CD4-positive, alpha-beta T cell treated with Interleukin-6 at 100 ng/mL for 8 hours (primary cell): ENCODE measurements around the gene SCART1.
"Not testable (repeated sequence)": the region's sequence is repeated elsewhere in the genome, so short reads cannot be mapped to it uniquely, and the experiment has no call there.

Experiments used
- DNase-seq: peaks from one replicate; pipeline ENCODE4 v3.0.0-alpha.2; 2020; ENCODE audit warnings: mixed read lengths, low spot score

The SCART1 gene

DNA sequence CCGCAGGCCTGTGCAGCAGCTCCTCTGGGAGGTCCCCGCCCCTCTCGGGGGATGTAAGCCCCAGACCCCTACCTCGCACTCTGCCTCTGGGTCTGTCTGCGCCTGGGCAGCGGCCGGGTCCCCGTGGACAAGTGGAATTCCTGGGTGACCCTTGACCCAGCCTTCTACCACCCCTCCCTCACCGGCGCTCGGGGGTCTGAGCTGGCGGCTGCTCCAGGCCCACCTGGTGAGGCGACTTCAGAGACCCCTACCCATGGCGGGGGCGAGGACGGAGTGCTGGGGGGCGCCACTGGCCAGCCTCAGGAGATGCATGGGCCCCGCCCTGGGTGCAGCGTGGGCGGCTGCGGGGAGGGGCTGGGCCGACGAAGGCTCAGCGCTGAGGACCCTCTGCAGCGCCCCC lies 21.0 kb upstream of the SCART1 start:
- not testable (repeated sequence) for DNase-seq

DNA sequence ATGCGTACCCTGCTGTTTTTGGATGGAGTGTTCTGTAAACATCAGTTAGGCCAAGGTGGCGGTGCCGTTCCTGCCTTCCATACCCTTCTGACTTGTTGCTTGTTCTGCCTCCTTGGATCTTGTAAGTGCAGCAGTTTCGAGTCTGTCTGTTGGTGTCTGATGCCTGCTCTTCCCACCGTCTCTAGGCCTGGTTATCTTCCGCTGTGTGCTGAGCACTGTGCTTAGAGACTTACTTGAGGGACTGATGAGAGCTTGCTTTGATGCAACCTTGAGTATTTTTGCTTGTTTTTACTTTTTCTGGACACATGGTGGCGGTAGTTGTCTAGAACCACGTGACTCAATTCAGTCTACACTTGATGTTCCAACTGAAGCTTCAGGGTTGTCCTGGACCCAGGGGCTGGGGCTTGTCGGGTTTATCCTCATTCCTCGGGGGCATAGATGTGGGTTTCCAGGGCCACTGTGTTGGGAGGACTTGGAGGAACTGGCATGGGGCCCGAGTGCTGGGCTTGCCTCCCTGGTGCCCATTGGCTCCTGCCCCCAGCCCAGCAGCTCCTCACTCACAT lies 15.0 kb upstream of the SCART1 start:
- peak; percentile 35 for DNase-seq

DNA sequence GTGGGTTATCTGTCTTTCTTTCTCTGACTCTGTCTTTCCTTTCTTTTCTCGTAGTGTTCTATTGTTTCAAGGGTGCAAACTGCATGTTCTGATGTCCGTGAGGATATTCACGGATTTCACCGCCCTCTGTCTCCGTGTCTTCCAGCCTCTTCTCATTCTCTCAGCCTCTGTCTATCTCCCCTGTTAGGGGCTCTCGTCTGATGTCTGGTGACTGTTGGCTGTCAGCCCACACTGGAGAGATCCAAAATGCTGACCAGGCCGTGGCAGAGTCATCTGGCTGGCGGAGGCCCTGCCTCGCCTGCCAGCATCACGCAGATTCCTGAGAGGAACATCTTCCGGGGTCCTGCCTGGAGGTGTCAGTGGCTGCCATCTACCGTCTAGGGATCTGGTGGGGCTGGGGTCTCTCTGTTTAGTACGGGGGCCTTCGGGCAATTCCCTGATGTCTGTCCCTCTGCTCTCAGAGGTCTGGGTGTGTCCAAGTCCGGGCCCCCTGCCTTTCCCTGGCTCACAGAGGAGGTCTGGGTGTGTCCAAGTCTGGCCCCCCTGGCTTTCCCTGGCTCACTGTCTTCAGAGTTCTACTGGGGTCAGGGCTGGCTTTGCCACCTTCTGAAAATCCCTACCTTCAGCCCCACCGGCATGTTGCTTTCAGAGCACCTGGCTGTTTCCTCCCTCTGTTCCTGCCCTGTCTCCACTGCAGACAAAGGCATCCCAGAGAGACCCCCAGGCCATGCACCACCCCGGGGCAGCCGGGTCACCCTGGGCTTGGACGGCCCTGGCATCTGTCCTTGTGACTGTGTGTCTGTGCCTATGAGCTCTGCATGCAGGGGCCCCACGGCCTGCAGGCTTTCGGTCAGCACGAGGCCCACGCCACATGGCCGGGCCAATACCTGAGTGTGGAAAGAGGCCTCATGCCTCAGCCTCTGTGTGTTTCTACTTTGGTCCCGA lies 14.0 kb upstream of the SCART1 start:
- DNase-seq = no peak

DNA sequence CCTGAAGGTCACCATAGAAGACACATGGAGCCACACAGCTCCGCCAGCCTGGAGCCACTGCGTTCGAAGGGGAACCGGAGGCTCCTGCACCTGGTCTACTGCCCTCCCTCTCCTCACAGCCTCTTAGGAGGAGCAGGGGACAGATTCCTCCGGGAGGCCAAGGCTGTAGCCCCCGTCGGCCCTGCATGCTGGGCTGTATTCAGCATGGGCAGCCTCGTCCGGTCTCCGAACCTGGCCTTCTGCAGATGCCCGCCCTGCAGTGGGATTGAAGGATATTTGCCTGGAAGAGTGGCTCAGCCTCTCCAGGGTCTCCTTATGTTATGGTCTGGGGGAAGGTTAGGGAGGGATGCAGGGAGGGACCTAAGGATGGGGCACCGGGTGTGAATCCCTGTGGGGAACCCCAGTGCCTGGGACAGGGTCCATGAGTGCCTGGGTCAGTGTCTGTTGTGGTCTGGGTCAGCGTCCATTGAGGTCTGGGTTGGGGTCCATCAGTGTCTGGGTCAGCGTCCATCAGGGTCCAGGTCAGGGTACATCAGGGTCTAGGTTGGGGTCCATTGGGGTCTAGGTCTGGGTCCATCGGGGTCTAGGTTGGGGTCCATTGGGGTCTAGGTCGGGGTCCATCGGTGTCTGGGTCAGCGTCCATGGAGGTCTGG lies 13.0 kb upstream of the SCART1 start:
- no peak for DNase-seq

DNA sequence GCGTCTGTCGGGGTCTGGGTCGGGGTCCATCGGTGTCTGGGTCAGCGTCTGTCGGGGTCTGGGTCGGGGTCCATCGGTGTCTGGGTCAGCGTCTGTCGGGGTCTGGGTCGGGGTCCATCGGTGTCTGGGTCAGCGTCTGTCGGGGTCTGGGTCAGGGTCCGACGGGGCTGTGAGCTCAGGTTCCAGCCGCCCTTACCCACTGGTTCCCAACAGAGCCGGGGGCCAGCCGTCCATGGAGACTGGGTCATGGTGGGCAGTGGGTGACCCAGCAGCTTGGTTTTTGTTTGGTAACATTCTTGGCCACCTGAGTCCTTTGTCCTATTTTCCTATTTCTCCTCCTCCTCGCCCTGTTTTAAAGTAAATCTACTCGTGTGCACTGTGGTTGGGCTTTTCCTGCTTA lies 12.4 kb upstream of the SCART1 start:
- DNase-seq = not testable (repeated sequence)

DNA sequence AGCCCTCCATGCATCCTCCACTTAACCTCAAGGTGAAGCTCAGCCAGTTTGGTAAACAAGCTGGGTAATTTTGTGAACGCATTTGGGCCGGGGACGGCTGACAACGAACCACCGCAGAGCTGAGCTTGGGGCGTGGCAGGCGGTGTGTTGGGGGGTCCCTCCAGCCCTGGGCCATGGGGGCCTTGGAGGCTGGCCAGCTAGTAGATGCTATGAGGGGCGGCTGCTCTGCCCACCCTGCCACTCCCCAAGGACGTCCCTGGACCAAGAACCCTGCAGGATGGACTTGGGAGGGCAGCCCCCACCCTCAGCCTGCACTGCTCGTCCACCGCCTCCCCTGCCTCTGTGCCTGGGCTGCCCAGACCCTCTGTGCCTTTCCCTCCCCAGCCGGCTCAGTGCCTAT lies 12.0 kb upstream of the SCART1 start:
- no peak for DNase-seq

DNA sequence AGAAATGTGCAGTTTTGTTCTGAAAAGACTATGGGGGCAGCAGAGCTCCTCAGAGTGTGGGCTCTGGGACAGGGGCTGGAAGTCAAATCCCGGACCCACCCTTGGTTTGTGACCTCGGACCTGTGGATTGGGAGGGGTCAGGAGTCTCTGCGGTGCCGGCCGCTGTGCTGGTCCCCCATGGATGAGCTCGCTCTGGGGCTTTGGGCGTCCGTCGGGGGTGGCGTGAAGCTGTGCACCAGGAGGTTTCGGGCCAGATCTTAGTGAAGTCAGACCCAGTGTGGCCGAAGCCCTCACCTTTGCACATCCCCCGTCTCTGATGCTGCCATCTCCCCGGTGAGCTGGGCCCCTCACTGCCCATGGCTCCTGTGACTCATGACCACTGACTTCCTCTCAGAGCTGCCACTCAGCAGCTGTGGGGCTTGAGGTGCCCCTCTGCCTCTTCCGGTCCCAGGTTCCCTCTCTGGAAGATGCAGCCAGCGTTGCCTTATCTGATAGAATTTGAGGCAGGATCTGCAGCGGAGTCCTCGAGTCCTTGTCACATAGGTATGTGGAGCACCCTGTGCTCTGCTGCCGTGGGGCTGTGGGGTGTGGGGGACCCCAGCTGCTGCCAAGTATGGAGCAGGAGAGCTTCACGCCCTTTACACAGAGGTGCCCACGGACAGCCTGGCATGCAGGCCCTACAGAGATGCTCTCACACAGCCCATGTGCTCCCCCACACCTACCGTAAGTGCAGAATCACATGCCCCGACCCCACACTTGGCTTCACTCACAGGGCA lies 11.4 kb upstream of the SCART1 start:
- DNase-seq = peak; percentile 22

DNA sequence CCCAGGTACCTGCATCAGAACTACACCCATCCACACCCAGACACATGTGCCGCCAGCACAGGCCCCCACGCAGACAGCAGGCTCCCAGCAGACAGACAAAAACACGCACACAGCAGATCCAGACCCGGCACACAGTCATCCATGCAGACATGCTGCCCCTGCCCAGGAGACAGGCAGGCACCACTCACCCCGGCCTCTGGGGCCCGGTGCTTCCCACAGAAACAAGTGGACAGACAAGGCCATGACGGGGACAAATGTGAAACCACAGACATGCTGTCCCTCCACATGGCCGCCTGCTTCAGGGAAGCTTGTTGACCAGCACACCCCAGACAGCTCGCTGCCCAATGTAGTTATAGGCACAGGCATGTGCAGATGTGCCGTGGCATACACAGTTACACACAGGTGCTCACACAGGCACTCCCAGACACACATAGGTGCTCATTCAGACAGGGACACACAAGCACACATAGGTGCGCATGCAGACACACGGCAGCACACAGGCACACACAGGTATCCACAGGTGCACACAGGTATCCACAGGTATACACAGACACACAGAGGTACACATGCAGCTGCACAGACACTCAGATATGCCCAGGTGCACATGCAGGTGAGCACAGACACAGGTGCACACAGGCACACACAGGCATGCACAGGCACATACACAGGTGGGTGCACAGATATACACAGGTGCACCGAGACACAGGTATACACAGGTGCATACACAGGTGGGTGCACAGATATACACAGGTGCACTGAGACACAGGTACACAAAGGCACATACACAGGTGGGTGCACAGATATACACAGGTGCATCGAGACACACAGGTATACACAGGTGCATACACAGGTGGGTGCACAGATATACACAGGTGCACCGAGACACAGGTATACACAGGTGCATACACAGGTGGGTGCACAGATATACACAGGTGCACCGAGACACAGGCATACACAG lies 10.5 kb upstream of the SCART1 start:
- no peak for DNase-seq

DNA sequence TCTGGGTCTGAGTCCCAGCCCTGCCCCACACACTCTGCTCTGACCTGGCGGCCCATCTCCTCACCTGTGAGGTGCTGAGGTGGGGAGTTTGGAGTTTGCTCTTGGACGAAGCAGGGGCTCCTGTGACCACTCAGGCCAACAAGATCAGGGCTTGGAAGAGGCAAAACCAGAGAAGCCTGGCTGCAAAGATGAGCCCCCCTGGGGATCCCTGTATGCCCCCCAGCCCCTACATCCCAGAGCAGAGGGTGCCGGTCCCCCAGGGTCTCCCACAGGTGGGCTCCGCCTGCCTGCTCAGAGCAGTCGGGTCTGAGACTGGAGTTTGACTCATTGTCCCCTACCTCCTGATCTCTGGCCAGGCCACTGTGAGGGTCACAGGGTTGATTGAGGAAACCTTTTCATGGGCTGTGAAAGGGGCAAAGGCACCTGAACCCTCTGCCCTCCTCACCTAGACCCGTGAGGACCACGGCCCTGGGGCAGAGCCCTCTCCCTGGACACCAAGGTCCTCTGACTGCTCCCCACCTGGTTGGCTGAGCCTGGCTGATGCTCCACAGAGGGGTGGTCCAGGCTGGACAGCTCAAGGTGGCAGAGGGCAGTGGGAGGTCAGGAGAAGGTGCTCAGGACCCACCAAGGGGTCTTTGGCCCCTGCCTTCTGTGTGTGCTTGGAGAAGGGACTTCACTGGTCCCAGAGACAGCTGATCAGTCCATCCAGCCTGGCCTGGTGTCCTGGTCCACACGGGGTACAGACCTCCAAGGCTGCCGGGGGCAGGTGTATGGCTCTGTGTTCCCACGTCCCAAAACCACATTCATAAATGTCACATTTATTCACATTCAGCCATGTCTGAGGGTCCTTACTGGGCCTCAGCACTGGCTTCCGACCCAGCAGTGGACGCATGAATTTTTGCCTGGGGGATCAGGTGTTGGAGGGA lies 9.1 kb upstream of the SCART1 start:
- DNase-seq = no peak

DNA sequence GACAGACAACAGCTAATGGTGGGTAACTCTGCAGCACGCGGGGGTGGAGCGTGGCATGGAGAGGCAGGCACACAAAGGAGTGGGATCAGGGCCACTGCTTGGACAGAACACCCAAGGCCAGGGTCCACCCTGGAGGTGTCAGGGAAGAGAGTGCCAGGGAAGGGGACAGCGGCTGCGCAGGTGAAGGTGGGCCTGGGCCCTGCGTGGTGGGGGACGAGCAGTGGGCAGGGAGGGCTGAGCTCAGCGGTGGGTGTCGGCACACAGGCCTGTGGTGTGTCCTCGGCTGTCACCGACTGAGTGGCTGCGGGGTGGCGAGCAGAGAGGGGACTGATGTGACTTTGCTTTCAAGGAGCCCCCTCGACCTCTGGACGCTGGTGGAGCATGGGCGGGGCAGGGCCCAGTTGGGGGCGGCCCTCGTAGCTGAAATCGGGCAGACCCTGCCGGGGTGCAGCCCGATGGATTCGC lies 8.4 kb upstream of the SCART1 start:
- no peak for DNase-seq

DNA sequence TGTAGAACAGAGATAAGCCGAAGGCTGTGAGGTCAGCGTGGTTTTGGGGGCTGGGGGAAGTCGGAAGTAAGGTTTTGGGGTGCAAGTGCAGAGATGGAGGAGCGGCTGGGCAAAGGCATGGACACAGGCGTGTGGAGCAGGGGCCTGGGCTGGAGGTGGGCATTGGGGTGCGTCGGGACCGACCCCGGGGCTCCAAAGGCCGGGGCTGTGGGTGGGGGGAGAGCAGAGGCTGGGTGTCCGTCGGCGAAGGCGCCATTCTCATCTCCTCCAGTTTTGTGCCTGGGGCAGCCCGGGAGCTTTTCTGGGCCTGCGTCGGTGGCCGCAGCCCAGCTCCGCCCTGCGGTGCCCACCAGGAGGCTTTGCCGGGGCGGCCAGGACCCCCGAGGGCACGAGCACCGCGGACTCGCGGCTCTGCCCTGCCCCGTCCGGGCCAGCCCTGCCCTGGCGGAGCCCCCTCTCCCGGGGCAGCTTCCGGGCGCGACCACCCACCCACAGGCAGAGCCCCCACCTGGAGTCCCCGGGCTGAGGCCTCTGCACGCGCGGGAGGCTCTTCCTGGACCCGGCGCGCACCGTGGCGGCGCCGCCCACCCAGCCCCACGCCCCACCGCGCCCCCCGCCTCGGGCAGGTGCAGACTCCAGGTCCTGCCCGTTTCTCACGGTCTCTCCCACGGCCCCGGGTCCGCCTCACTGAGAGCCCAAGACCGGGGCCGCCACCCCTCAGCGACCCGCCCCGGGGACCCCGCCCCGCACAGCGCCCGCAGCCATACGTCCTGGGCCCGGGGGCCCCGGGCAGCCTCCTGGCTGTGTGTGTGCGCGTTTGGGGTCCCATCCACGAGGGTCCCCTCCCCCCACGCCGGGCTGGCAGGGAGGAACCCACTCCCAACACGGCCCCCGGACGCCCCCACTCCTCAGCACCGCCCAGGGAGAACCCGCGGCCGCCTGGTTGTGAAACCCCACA lies 7.7 kb upstream of the SCART1 start:
- no peak for DNase-seq

DNA sequence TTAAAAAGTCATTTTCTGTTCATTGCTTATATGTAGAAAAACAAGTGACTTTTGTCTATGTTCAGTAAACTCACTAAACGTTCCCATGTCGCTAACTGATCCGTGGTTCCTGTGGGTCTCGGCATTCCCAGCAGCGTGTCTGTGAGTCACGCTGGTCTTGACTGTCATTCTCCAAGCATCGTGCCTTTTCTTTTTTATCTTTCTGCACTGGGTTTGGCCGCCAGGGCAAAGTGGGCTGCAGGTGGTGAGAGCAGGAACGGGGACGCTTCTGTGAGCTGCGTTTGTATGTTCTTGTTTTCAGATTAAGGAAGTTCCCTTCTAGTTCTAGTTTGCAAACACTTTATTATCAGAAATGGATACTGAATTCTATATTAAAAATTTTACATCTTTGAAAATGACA lies 6.8 kb upstream of the SCART1 start:
- DNase-seq = no peak

DNA sequence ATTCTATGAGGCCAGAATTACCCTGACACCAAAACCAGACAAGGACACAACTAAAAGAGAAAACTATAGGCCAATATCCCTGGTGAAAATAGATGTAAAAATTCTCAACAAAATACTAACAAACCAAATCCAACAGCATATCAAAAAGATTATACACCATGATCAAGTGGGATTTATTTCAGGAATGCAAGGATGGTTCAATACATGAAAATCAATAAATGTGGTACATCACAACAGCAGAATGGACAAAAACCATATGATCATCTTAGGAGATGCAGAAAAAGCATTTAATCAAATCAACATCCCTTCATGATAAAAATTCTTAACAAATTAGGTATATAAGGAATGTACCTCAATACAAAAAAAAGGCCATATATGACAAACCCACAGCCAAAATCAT lies 5.6 kb upstream of the SCART1 start:
- DNase-seq = no peak

DNA sequence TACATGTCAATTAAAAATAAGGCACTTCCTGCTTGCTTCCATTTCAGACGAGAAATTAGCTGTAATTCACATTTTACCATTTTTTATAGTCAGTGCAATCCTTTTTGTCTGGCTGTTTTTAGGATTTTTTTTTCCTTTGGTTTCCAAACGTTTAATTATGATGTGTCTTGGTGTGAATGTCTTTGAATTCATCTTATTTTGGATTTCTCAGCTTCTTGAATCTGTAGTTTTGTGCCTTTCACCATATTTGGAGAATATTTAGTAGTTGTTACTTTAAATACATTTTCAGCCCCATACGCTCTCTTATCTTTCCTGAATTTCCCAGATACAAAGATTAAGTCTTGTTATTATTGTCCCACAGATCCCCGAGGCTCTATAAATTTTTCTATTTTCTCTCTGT lies 2.4 kb upstream of the SCART1 start:
- no peak for DNase-seq

DNA sequence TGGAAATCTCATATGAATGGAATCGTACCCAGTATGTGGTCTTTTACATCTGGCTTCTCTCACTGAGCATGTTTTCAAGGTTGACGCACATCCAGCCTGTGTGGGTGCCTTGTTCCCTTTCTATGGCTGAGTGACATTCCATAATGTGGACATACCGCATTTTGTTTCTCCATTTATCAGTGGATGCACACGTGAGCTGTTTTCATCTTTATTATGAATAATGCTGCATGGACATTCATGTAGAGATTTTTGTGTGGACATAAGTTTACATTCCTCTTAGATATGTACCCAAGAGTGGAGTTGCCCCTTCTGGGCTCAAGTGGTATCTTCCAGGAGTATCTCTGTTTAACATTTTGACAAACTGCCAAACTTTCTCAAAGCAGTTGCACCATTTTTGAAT lies 1.3 kb upstream of the SCART1 start:
- DNase-seq = no peak

DNA sequence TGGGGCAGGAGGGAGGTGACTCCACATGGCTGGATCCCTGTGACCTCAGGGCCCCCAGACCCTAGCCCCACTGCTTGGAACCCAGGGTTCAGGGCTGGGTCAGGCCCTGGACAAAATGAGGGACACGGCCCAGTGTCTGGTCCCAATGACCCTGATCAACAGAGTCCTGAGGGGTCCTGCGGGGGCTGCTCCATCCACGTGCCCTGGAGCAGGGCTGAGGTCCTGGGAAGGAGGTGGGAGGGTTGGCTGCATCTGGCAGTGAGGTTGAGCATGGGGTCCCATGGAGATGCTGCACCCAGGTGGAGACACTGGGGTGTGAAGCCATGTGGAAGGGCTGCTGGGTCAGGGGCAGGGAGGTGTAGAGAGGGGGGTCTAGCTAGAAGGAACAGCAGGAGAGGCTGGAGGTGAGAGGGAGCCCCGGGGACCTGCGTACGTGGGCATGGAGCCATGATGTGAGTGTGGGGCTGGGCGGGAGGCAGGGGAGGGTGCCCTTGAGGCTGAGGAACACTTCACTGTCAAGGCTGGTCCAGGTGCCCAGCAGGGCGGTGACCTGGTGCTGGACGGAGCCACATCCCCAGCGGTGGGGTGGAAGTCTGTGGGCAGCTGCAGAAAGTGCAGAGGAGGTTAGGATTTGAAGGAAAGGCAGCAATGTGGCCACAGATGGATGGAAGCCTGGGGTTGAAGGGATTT lies 604 bp downstream of the SCART1 start:
- DNase-seq = no peak

DNA sequence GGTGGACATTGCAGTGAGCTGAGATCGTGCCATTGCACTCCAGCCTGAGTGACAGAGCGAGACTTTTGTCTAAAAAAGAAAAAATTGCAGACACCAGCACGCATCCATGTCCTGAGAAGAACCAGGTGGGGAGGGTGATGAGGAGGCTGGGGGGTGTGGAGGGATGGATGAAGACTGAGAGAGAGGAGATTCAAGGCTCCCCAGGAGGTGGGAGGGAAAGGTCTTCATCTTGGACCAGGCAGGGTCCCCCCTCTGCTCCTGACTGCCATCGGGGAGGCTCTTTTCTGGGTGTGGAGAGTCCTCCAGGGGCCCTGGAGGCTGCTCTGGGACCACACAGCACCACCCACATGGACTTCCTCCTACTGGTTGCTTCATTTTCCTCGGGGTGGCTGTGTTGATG lies 1.5 kb downstream of the SCART1 start:
- no peak for DNase-seq

DNA sequence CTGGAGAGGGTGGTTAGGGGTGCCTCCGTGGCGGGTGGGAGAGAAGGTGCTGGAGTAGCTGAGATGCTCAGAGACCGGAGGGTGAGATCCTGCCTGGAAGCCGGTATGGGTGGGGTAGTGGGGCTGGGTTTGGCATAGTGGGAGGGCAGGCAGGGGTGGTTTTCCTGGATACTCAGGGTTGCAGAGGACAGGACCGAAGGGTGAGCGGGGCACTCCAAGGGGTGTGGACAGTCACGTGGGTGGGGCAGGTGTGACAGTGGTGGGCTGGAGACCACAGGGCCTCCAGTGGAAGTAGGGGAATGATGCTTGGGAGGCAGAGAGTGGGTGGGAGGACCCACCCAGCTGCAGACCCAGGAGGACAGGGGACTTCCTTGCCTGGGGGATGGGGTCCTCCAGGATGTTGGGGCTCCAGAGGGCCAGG lies 1.9 kb downstream of the SCART1 start:
- DNase-seq = no peak
